MCF 10A (cell line): ENCODE data around the gene POLE. TPM values are rescaled to one million over a fixed set of nuclear protein-coding genes. Genes with fewer than 3 reads are reported as not detected.

ENCODE experiments used
- microRNA-seq: library from miRNA; unstranded; fragments of <30 nt; microRNA quantifications from one replicate; pipeline ENCODE4 v1.2.0, GENCODE V29; 2022
- total RNA-seq: library from RNA; stranded (reverse); gene quantifications from 2 replicates; pipeline ENCODE4 v1.2.3, GENCODE V29; 2022

The POLE gene
- total RNA-seq, 1 experiment from 2014 or later: 36.3 TPM

Small RNAs within 50 kb of the gene (microRNA-seq; reads per million reads assigned to microRNA genes)
- gene MIR6763: 2.5 reads per million, percentile 19 among the genes with 10 or more reads in this experiment

Other genes with a start within 250 kb of the POLE start
- gene FBRSL1, start 197.2 kb downstream of the POLE start, total RNA-seq: 47.4 and 48.8 TPM in 2 replicates
- gene LRCOL1, start 76.8 kb downstream of the POLE start, total RNA-seq: not detected in 2 replicates
- gene P2RX2, start 68.6 kb downstream of the POLE start, total RNA-seq: not detected in 2 replicates
- gene PXMP2, start 245 bp upstream of the POLE start, total RNA-seq: 23.8 and 28.1 TPM in 2 replicates
- gene PGAM5, start 23.5 kb upstream of the POLE start, total RNA-seq: 69.8 and 84.0 TPM in 2 replicates
- gene ANKLE2, start 74.5 kb upstream of the POLE start, total RNA-seq: 111 and 142 TPM in 2 replicates
- 94.9 and 116 TPM in 2 replicates for gene GOLGA3, start 141.5 kb upstream of the POLE start, total RNA-seq
- 41.0 and 42.4 TPM in 2 replicates for gene CHFR, start 200.3 kb upstream of the POLE start, total RNA-seq